ENCODE measurements around the gene UNC79.

Gene UNC79

DNA sequence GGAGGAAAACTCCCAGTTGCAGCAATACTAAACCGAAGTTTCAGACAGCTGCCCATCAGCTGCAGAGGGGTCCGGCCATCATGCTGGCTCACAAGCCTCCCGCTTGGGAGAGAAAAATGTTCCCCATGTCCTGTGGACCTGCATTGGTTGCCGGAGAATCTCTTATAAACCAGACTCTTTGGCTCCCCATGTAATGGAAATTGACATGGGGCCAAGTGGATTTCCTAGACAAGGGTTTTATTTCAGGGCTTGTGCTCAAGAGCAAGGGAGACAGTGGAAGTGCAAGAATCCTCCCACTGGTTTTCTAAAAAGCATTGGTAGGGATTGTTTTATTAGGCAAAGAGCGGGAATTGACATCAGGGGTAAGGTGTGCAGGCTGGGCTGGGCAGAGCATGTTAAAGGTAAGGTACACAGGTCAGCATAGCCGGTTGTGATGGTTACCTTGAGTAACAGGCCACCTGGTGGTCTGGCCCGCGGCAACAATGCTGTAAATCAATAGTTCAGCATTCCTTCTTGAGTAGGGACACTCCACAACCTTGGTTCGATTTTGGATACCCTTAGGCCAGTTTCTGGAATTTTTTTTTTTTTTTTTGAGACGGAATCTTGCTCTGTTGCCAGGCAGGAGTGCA is 135.4 kb downstream of the UNC79 start:
- no peak for DNase-seq (ENCODE audit: low read depth)
- TF ChIP-seq, protein P1, sequence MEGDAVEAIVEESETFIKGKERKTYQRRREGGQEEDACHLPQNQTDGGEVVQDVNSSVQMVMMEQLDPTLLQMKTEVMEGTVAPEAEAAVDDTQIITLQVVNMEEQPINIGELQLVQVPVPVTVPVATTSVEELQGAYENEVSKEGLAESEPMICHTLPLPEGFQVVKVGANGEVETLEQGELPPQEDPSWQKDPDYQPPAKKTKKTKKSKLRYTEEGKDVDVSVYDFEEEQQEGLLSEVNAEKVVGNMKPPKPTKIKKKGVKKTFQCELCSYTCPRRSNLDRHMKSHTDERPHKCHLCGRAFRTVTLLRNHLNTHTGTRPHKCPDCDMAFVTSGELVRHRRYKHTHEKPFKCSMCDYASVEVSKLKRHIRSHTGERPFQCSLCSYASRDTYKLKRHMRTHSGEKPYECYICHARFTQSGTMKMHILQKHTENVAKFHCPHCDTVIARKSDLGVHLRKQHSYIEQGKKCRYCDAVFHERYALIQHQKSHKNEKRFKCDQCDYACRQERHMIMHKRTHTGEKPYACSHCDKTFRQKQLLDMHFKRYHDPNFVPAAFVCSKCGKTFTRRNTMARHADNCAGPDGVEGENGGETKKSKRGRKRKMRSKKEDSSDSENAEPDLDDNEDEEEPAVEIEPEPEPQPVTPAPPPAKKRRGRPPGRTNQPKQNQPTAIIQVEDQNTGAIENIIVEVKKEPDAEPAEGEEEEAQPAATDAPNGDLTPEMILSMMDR (IDR thresholded peaks at IDR 0.05; ENCODE audit: low read length, missing control alignments), result no peak

DNA sequence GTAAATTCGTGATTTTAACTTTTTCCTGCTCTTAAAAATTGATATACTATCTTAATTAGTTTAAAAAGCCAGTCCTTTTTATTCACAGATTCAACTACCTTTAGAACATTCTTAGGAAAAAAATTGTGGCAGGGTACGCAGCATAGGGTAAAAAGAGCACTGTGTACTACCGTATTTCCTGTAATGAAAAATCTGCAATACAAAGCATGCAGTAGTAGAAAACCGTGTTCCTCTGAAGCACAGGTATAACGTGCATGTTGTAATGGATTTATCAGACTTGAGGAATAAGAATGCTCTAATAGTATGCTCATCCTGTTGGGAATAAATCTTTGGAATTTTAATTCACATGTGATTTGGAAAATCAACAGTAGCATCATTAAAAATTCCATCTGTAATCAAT is 140.5 kb downstream of the UNC79 start:
- TF ChIP-seq, protein P1 (IDR thresholded peaks at IDR 0.05; ENCODE audit: low read length, missing control alignments), result no peak
- no peak for DNase-seq (ENCODE audit: low read depth)
- no peak overlapping the region for H3K4me3 ChIP-seq (replicated peaks; ENCODE audit: low read depth, low read length)

More for the DNA sequence above, 135.4 kb downstream of the UNC79 start:
- H3K4me3 ChIP-seq (replicated peaks; ENCODE audit: low read depth, low read length), result no peak overlapping the region

DNA sequence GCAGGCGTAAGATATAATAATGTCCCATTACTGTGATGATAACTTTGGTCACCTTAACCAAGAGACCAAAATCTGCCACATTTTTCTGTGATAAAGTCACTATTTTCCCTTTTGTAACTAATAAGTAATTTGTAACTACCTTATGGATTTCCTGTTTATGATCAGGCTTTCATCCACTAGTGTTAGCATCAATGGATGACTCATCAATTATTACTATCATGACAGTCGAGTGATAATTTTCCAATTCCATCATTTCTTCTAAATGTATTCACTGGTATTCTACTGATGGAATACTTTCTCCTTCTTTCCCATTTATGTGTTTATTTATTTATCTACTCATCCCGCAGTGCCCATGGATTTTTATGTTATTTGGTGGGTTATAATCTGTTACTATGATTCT is 148.4 kb downstream of the UNC79 start:
- H3K4me3 ChIP-seq (replicated peaks; ENCODE audit: low read depth, low read length), result no peak overlapping the region
- no peak for DNase-seq (ENCODE audit: low read depth)
- TF ChIP-seq, protein P1 (IDR thresholded peaks at IDR 0.05; ENCODE audit: low read length, missing control alignments), result no peak

DNA sequence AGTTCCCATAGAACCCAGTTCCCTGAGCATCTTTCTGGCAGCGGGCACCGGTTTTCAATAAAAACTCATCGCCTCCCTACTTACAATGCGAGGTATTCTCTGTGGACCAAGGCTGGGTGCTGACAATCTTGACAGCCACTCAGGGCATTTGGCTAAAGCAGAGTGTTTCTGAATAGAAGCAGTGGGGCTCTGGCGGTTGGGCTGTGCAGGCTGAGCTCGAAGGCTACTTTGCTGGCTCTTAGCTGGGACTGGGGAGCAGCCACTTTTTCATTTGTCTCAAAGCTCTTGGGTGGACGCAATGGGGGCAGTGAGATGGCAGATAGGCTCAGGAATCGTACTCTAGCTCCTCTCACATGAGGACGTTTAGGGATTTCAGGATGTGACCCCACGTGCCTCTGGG is 151.8 kb downstream of the UNC79 start:
- DNase-seq (ENCODE audit: low read depth), result no peak
- TF ChIP-seq, protein P1 (IDR thresholded peaks at IDR 0.05; ENCODE audit: low read length, missing control alignments), result no peak
- H3K4me3 ChIP-seq (replicated peaks; ENCODE audit: low read depth, low read length), result no peak overlapping the region

DNA sequence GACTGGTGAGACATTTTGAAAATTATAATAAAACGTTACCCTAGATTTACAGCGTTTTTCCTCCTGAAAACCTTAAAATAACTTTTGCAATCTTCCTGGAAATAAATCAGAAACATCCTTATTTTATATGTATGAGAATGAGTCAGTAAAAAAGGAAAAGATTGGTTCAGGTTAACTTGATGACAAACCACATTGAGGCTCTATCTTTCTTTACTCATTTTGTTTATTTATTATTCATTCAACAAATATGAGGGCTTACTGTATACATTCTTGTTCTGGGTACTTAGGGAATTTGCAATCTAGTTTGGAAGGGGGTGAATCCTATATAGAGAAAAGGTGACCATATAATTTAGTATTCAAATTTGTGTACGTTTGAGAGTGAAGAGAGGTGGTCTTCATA is 156.6 kb downstream of the UNC79 start:
- TF ChIP-seq, protein P1 (IDR thresholded peaks at IDR 0.05; ENCODE audit: low read length, missing control alignments), result no peak
- H3K4me3 ChIP-seq (replicated peaks; ENCODE audit: low read depth, low read length), result no peak overlapping the region
- no peak for DNase-seq (ENCODE audit: low read depth)

DNA sequence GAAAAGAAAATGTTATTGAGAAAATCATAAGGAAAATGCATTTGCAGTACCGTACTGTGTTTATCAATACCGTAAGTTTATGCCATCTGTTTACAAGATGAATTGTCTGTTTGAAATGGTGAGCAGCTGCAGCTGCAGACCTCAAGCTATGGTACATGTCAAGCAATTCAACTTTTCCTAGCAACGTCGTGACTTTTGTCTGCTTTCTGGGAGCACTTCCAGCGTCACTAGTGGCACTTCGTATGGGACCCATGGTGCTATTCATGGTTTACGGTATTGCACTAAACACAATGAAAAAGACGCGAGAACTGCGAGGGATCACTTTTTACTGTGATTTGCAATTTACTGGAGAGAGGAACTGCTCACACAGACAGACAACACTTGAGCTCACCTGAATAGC is 160.8 kb downstream of the UNC79 start:
- TF ChIP-seq, protein P1 (IDR thresholded peaks at IDR 0.05; ENCODE audit: low read length, missing control alignments), result no peak
- no peak for DNase-seq (ENCODE audit: low read depth)

DNA sequence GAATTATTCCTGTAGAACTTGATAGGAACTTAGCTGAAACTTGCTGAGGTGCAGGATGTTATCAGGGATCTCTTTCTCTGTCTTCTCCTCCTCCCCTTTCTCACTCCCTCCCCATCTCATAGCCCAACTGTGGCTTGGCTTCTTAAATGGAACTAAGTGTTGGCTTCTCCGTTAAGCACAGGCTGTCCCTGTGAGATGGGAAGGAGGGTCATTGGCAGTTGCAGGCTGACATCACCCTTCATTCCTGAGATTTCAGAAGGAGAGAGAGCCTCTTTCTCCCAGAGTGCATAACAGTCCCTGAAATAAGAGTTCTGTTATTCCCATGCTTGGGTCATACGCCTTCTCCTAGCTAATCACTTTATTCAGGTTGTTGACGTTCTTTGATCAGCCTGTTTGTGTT is 162.0 kb downstream of the UNC79 start:
- no peak for DNase-seq (ENCODE audit: low read depth)
- TF ChIP-seq, protein P1 (IDR thresholded peaks at IDR 0.05; ENCODE audit: low read length, missing control alignments), result no peak
- no peak overlapping the region for H3K4me3 ChIP-seq (replicated peaks; ENCODE audit: low read depth, low read length)

More for the DNA sequence above, 160.8 kb downstream of the UNC79 start:
- H3K4me3 ChIP-seq (replicated peaks; ENCODE audit: low read depth, low read length), result no peak overlapping the region
